A549 (cell line): Measurements from ENCODE around the gene ORM1.

Experiments used
- BCL3 ChIP-seq: fragments of >200 bp; sonication (Bioruptor Twin); formaldehyde crosslinking; IDR thresholded peaks from 3 replicates; pipeline ENCODE4 v1.6.1; 2016
- CTCF ChIP-seq: fragments of >200 bp; sonication (Bioruptor Twin); formaldehyde crosslinking; IDR thresholded peaks from 3 replicates; pipeline ENCODE4 v1.5.1; 2016
- FOSL2 ChIP-seq, 2 experiments: fragments of 450-650 bp in 1 of 2; fragments of >200 bp in 1 of 2; sonication (Bioruptor Twin) in 1 of 2; formaldehyde crosslinking; IDR thresholded peaks; 2 replicates each; pipeline versions ENCODE4 v1.5.0 to v1.6.1; 2016 to 2020; ENCODE audit warnings: mild to moderate bottlenecking in 1 of 2, moderate library complexity in 1 of 2
- MAX ChIP-seq: IDR thresholded peaks from 2 replicates; pipeline ENCODE4 v1.6.1; 2012
- MAZ ChIP-seq: fragments of 150-350 bp; IDR thresholded peaks from 2 replicates; pipeline ENCODE4 v1.6.1; 2014; ENCODE audit warnings: antibody characterized with exemption, low read depth, low read length, borderline replicate concordance
- NPAS2 ChIP-seq: fragments of 250-450 bp; sonication (Bioruptor Pico); IDR thresholded peaks from 2 replicates; pipeline ENCODE4 v1.8.0; 2022; ENCODE audit warnings: mild to moderate bottlenecking, moderate library complexity, borderline replicate concordance
- POLR2A ChIP-seq: IDR thresholded peaks from 2 replicates; pipeline ENCODE4 v1.6.1; 2012; ENCODE audit warnings: mild to moderate bottlenecking, low read length
- RAD21 ChIP-seq, 2 experiments: fragments of >200 bp in 1 of 2; sonication (Bioruptor Twin) in 1 of 2; formaldehyde crosslinking in 1 of 2; IDR thresholded peaks in 1 of 2; conservative IDR thresholded peaks in 1 of 2; 2 replicates in 1 of 2; 3 replicates in 1 of 2; pipeline ENCODE4 v1.6.1; 2012 to 2018; ENCODE audit warnings: inconsistent platforms in 1 of 2
- USF2 ChIP-seq: fragments of 450-650 bp; IDR thresholded peaks from 2 replicates; pipeline ENCODE4 v1.6.1; 2014; ENCODE audit warnings: antibody characterized with exemption

GRCh38 chr9:114278356-114278755, 44.5 kb upstream of the ORM1 start:
- no peak for TF ChIP-seq CTCF
- no peak for TF ChIP-seq POLR2A
- no peak for TF ChIP-seq MAX
- TF ChIP-seq FOSL2 (IDR thresholded peaks at IDR 0.05): no peak
- TF ChIP-seq FOSL2 (CRISPR knock-in tag; IDR thresholded peaks at IDR 0.05): no peak
- no peak for TF ChIP-seq BCL3
- no peak for TF ChIP-seq RAD21 (conservative IDR thresholded peaks at IDR 0.05 in 1 of 2, IDR thresholded peaks at IDR 0.05 in 1 of 2)
- TF ChIP-seq USF2: no peak
- TF ChIP-seq MAZ: no peak
- TF ChIP-seq NPAS2 (CRISPR knock-in tag): no peak
